ENCODE results near the gene PRR15. TPM values are rescaled to one million over a fixed set of nuclear protein-coding genes. Genes with fewer than 3 reads are reported as not detected.
"Not testable (repeated sequence)": the region's sequence is repeated elsewhere in the genome, so short reads cannot be mapped to it uniquely, and the experiment has no call there.

The PRR15 gene, protein sequence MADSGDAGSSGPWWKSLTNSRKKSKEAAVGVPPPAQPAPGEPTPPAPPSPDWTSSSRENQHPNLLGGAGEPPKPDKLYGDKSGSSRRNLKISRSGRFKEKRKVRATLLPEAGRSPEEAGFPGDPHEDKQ
- not detected for polyA plus RNA-seq

DNA sequence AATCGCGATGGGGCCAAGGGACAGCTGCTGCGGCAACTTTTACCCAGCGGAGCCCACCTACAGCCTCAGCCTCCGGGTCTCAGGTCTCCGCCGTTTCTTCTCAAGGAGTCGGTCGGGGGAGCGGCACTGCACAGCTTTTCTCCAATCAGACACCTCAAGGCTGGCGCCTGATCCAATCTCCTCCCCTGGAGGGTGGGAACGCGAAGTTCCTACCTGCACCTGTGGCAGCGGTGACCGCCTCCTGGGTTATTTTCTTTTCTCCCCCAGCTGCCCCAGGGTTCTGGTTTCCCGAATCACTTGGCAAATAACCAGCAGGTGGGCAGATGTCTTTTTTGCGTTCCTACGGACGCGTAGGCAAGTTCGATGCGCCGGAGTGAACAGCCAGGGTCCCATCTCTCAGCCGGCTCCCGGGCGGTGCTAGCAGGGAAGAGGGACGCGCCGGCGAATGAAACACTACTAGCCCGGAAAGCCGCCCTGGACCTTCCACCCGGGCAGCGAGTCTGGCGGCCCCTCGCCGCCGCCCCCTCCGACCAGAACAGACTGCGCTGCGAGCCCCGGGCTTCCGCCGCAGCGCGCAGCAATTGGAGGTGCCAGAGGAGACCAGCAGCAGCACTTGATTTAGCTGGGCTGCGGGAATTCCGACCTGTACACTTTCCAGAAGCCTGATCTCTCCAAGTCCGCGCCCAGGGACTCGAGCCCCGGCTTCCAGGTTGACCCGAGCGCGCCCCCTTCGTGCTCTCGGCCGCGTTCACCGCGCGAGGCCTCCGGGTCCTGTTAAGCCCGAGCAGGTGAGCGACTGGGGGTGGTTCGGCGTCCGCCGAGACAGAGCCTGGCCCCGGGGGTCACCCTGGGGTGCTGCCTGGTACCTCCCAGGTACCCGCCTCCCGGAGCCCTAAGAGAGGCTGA is at the start of gene PRR15:
TSS of gene PRR15 (plus strand) at position 246 of the 906 bp plus-strand sequence. CDS start 2,495 bp downstream, outside the sequence.
- H3K4me3 Mint-ChIP-seq = peak within 1 kb of the TSS; percentile 71 to 91 (median 80)
- peaks cover 0 to 4% (median 0%) of the 10 kb centered on the region in 3 donors for H3K9me3 Mint-ChIP-seq
- peaks cover 10 to 20% (median 12%) of the 10 kb centered on the region in 3 donors for H3K4me1 Mint-ChIP-seq
- H3K36me3 Mint-ChIP-seq = peaks cover 3% of the 10 kb centered on the region
- H3K27ac Mint-ChIP-seq = peak within 1 kb of the TSS in 2 of 3 donors; percentile 52 to 86
- H3K27me3 Mint-ChIP-seq = peaks cover 57% of the 10 kb centered on the region

DNA sequence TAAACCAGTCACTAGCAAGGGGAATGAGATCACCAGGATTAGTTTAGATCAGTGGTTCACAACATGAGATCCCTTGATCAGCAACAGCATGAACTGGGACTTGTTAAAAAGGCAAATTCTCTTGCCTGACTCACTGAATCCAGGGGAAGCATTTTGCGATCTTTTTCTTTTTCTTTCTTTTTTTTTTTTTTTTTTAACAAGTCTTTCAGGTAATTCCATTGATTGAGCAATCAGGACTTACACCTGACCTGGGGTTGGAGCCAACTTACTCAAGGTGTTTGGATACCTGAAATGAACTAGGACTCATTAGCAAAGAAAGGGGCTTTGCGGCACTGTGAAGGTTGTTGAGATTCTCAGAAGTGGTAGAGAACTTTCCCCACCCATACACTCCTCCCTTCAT is 47.1 kb upstream of the PRR15 start:
- Mint-ChIP-seq H3K9me3 (peaks cover 0 to 4% (median 2%) of the 10 kb centered on the region in 3 donors), H3K27me3 (peaks cover under 1% of the 10 kb centered on the region), H3K4me3 (no peak overlapping the region), H3K27ac (no peak overlapping the region), H3K4me1 (no peaks in the 10 kb centered on the region), H3K36me3 (no peaks in the 10 kb centered on the region)

DNA sequence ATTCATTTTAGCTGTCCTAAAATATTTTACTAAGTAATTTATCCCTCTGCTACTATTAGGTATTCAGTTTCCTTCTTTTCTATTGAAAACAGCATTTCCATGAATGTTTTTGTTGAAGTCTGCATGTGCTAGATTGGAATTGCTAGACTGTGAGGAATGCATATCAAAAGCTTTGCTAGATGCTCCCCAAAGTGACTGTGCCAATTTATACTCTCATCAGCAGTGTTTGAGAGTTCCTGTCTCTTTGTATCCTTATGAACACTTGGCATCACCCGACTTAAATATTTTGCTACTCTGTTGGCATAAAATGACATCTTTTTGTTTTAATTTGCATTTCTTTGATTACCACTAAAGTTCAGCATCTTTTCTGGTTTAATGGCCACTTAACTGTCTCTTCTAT is 45.0 kb upstream of the PRR15 start:
- no peak overlapping the region for H3K27ac Mint-ChIP-seq

DNA sequence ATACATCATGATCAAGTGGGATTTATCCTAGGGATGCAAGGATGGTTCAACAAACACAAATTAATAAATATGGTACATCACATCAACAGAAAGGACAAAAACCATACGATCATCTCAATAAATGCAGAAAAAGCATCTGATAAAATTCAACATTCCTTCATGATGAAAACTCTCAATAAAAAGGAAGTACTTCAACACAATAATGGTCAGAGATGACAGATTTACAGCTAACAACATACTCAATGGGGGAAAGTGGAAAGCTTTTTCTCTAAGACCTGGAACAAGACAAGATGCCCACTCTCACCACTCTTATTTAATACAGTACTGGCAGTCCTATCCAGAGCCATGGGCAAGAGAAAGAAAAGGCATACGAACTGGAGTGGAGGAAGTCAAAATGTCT is 39.9 kb upstream of the PRR15 start:
- Mint-ChIP-seq H3K4me3 (no peak overlapping the region), H3K36me3 (no peaks in the 10 kb centered on the region), H3K27me3 (peaks cover 6% of the 10 kb centered on the region), H3K27ac (no peak overlapping the region), H3K9me3 (peaks cover 4 to 9% (median 4%) of the 10 kb centered on the region in 3 donors), H3K4me1 (no peaks in the 10 kb centered on the region)

More for the DNA sequence above, 45.0 kb upstream of the PRR15 start:
- peaks cover 3% of the 10 kb centered on the region for H3K27me3 Mint-ChIP-seq
- peaks cover 0 to 6% (median 4%) of the 10 kb centered on the region in 3 donors for H3K9me3 Mint-ChIP-seq
- no peak overlapping the region for H3K4me3 Mint-ChIP-seq
- no peaks in the 10 kb centered on the region for H3K4me1 Mint-ChIP-seq
- no peaks in the 10 kb centered on the region for H3K36me3 Mint-ChIP-seq

DNA sequence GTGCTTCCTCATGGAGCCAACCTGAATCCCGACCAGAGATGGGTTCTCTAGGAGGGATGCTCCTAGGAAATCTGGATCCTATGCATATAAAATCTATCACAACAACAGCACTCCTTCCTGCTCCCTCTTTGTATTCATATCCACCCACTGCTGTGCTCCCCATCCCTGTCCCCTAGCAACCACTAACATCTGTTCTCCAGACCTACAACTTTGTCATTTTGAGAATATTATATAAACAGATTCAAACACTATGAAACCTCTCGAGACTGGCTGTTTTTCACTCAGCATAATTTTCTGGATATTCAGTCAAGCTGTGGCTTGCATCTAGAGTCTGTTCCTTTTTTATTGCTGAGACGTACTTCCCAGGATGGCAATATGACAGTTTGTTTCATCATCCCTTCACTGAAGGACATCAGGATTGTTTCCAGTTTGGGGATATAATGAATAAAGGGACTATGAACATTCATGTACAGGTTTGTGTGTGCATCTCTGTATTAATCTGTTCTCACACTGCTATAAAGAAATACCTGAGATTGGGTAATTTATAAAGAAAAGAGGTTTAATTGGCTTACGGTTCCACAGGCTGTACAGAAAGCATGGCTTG is 36.0 kb upstream of the PRR15 start:
- Mint-ChIP-seq H3K27me3 (peaks cover 4% of the 10 kb centered on the region), H3K4me1 (no peaks in the 10 kb centered on the region), H3K27ac (no peak overlapping the region), H3K36me3 (no peaks in the 10 kb centered on the region), H3K4me3 (no peak overlapping the region), H3K9me3 (peaks cover 0 to 6% (median 4%) of the 10 kb centered on the region in 3 donors)

DNA sequence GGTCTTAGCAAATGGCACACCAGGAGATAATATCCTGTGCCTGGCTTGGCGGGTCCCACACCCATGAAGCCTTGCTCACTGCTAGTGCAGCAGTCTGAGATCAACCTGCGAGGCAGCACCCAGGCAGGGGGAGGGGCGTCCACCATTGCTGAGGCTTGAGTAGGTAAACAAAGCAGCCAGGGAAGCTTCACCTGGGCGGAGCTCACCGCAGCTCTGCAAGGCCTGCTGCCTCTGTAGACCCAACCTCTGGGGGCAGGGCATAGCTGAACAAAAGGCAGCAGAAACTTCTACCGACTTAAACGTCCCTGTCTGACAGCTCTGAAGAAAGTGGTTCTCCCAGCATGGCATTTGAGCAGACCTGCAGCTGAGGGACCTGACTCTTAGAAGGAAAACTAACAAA is 35.1 kb upstream of the PRR15 start:
- not testable (repeated sequence) for H3K4me3 Mint-ChIP-seq, H3K9me3 Mint-ChIP-seq, H3K27ac Mint-ChIP-seq, H3K27me3 Mint-ChIP-seq, H3K36me3 Mint-ChIP-seq, H3K4me1 Mint-ChIP-seq

DNA sequence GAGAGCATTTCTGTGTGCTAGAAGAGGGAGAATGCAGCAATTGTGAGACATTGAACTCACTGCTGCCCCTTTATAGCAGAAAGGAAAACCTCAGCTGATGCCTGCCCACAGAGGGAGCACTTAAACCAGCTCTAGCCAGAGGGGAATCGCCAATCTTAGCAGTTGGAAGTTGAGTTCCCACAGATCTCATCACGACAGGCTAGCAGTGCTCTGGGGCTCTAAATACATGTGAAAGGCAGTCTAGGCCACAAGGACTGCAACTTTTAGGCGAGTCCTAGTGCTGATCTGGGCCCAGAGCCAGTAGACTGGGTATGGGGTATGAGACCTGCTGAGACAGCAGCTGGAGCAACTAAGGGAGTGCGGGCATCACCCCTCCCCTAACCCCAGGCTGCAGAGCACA is 25.2 kb upstream of the PRR15 start:
- H3K27me3 Mint-ChIP-seq = peaks cover 16% of the 10 kb centered on the region
- H3K9me3 Mint-ChIP-seq = no peaks in the 10 kb centered on the region
- no peaks in the 10 kb centered on the region for H3K36me3 Mint-ChIP-seq
- H3K27ac Mint-ChIP-seq = no peak overlapping the region
- H3K4me3 Mint-ChIP-seq = no peak overlapping the region
- no peaks in the 10 kb centered on the region for H3K4me1 Mint-ChIP-seq

DNA sequence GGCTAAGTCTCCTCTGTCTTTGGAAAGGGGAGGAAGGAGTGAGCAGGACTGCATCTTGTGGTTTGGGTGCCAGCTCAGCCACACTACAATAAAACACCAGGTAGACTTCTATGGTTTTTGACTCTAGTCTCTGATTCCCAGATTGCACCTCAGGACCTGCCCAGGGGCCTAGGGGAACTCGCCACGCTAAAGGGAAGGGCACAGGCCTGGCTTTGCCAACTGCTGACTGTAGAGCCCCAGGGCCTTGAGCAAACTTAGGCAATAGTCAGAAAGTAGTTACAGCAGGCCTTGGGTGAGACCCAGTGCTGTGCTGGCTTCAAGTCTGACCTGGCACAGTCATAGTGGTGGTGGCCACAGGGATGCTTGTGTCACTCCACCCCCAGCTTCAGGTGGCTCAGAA is 24.2 kb upstream of the PRR15 start:
- Mint-ChIP-seq H3K4me1 (no peaks in the 10 kb centered on the region), H3K9me3 (peaks cover 2 to 6% (median 2%) of the 10 kb centered on the region in 3 donors), H3K4me3 (no peak overlapping the region), H3K27me3 (peaks cover 19% of the 10 kb centered on the region), H3K36me3 (no peaks in the 10 kb centered on the region), H3K27ac (no peak overlapping the region)

DNA sequence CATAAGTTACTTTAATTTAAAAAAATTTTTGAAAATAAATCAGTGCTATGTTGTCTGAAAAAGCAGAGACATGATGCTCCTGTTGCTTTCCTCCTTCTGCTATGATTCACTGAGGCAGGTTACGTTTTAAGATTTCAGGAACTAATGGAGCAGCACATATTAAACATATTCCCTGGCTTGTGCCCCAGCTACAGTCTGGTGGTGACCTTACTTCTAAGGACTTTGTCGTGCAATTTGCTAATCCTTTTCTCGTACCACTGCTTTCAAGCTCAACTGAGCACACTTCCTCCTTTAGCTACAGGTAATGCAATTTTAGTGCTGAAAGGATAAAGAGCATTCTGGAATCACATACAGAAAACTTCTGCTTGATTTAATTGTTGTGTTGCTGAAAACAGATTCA is 16.2 kb upstream of the PRR15 start:
- H3K4me1 Mint-ChIP-seq = peaks cover 0 to 5% (median 0%) of the 10 kb centered on the region in 3 donors
- H3K27me3 Mint-ChIP-seq = peaks cover 8% of the 10 kb centered on the region
- H3K9me3 Mint-ChIP-seq = peaks cover 2 to 7% (median 2%) of the 10 kb centered on the region in 3 donors
- peaks cover 1% of the 10 kb centered on the region for H3K36me3 Mint-ChIP-seq
- no peak overlapping the region for H3K4me3 Mint-ChIP-seq
- H3K27ac Mint-ChIP-seq = peak overlapping the region in 1 of 3 donors; percentile 64

DNA sequence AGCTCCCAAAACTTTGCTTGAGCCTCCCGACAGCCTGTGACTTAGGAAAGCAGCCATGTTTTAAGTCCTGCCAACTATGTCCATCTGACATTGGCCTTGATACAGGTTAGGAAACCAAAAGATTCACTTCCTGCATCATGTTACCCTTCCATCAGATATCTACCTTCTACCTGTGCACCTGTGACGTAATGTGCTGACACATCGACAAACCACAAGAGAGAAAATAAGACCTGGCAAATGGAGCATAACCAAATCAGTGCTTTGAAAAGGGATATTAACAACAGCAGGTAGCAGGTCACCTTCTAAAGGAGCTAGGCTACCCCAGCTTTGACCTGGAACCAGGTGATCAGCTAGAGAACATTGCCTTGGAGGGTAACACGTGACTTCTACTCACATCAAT is 14.8 kb upstream of the PRR15 start:
- H3K4me3 Mint-ChIP-seq = no peak overlapping the region
- H3K36me3 Mint-ChIP-seq = peaks cover 1% of the 10 kb centered on the region
- H3K9me3 Mint-ChIP-seq = peaks cover 0 to 4% (median 2%) of the 10 kb centered on the region in 3 donors
- no peak overlapping the region for H3K27ac Mint-ChIP-seq
- peaks cover 0 to 5% (median 0%) of the 10 kb centered on the region in 3 donors for H3K4me1 Mint-ChIP-seq
- peaks cover 9% of the 10 kb centered on the region for H3K27me3 Mint-ChIP-seq

DNA sequence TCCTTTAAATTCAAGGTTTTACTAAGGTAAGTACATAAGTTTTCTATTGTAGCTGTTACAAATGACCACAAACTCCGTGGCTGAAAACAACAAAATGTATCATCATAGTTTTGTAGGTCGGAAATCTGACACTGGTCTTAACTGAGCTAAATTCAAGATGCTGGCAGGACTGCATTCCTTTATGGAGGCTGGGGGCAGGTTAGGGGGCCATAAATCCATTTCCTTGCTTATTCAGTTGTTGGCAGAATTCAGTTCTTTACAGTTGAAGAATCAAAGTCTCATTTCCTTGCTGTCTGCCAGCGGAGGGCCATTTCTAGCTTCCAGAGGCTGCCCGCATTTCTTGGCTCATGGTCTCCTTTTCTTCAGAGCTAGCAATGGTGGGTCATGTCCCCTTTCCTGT is 11.2 kb upstream of the PRR15 start:
- no peak overlapping the region for H3K27ac Mint-ChIP-seq

DNA sequence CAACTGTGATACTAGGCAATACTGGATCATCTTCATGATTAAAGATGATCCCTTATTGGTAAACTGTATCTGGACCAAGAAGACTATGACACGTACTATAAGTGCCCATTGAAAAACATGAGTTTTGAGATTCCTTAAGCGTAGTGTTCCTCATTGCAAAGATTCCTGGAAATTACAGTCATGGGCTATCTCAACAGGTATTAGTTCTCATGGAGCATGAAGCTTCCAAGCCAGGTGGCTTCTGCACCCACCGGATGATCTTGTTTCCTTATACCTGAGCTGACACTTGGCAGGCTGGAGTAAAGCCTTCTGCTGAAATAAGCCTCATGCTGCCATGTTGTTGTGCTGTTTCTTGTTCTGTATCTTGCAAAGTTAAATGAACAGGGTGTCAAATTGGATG is 8.6 kb upstream of the PRR15 start:
- H3K4me3 Mint-ChIP-seq = no peak overlapping the region
- peaks cover 14% of the 10 kb centered on the region for H3K27me3 Mint-ChIP-seq
- H3K9me3 Mint-ChIP-seq = peaks cover 0 to 5% (median 5%) of the 10 kb centered on the region in 3 donors
- H3K4me1 Mint-ChIP-seq = no peaks in the 10 kb centered on the region
- H3K27ac Mint-ChIP-seq = no peak overlapping the region
- peaks cover 1% of the 10 kb centered on the region for H3K36me3 Mint-ChIP-seq

More for the DNA sequence above, 11.2 kb upstream of the PRR15 start:
- peaks cover 14% of the 10 kb centered on the region for H3K27me3 Mint-ChIP-seq
- peaks cover 0 to 5% (median 5%) of the 10 kb centered on the region in 3 donors for H3K9me3 Mint-ChIP-seq
- H3K36me3 Mint-ChIP-seq = peaks cover 1% of the 10 kb centered on the region
- H3K4me1 Mint-ChIP-seq = no peaks in the 10 kb centered on the region
- no peak overlapping the region for H3K4me3 Mint-ChIP-seq

DNA sequence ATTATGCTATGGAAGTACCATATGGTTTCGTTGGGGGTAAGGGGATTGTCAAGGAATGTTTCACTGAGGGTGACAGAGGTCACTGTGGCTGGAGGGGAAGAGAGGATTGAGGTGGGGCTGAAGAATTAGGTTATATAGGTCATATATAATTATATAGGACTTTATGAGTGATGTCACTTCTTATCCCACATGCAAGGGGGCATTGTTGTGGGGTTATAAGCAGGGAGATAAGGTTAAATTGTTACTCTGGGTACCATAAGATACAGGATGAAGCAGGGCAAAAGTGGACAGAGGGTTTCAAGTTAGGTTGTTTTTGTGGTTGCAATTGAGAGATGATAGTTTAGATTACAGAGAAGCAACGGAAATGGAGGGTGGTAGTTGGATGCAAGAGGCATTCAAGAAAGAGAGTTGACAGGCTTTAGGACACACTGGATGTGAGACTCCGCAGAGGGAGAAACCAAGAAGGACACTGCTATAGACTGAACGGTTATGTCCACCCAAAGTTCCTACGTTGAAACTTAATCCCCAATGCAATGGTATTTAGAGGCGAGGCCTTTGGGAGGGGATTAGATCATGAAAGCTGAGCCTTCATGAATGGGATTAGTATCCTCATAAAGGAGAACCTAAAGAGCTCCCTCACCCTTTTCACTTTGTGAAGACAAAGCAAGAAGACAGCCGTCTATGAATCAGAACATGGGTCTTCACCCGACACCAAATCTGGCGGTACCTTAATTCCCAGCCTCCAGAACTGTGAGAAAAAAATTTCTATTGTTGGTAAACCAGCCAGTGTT is 7.0 kb upstream of the PRR15 start:
- no peak overlapping the region for H3K4me3 Mint-ChIP-seq
- H3K9me3 Mint-ChIP-seq = peaks cover 0 to 9% (median 5%) of the 10 kb centered on the region in 3 donors
- no peaks in the 10 kb centered on the region for H3K4me1 Mint-ChIP-seq
- peaks cover 22% of the 10 kb centered on the region for H3K27me3 Mint-ChIP-seq
- H3K27ac Mint-ChIP-seq = no peak overlapping the region
- no peaks in the 10 kb centered on the region for H3K36me3 Mint-ChIP-seq

DNA sequence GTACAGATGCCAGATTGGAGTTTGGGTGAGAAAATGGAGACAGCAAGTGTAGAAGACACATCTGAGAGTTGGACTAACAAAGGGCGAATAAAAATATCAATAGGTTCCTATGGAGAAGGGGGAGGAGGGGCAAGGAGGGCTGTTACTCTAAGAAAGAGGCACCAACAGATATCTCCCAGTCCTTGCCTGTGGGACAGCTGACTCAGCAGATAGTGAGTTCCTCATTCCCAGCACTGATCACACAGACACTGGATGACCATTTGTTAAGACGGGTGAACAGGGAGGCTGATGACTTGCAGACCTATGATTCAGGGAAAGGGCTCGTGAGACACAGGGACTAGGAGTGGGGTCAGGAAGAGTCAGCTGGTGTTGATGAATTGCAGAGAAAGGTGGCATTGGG is 5.7 kb upstream of the PRR15 start:
- Mint-ChIP-seq H3K36me3 (peaks cover 3% of the 10 kb centered on the region), H3K4me3 (no peak overlapping the region), H3K9me3 (peaks cover 0 to 9% (median 5%) of the 10 kb centered on the region in 3 donors), H3K4me1 (no peaks in the 10 kb centered on the region), H3K27me3 (peaks cover 24% of the 10 kb centered on the region), H3K27ac (no peak overlapping the region)
